GM19324 (cell line): ENCODE data around the gene KRTAP9-7.
"Not testable (repeated sequence)": the region's sequence is repeated elsewhere in the genome, so short reads cannot be mapped to it uniquely, and the experiment has no call there.

Experiments used
- ATAC-seq: cut with Tn5 transposase; IDR thresholded peaks from one replicate; pipeline ENCODE4 v1.9.1; 2021; ENCODE audit warnings: mild to moderate bottlenecking, moderate library complexity; ENCODE audit not compliant: unreplicated experiment, low FRiP score

KRTAP9-7 gene

DNA sequence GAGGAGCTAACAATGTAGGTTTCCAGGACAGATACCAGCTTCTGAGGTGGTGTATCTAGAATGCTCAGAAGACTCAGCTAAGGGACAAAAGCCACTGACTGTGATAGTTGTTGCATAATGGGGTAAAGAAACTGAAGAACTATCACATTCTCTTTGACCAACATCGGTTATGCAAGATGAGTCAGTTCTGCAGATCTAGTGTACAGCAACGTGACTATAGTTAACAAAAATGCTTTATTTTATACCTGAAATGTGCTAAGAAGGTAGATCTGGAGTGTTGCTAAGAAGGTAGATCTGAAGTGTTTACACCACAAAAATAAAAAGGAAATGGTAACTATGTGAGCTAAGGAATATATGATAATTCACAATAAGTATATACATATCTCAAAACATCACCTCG, 7.8 kb upstream of the KRTAP9-7 start:
- ATAC-seq = no peak

DNA sequence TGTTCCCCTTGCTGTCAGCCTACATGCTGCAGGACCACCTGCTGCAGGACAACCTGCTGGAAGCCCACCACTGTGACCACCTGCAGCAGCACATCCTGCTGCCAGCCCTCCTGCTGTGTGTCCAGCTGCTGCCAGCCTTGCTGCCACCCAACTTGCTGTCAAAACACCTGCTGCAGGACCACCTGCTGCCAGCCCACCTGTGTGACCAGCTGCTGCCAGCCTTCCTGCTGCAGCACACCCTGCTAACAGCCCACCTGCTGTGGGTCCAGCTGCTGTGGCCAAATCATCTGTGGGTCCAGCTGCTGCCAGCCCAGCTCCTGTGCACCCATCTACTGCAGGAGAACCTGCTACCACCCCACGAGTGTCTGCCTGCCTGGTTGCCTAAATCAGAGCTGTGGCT, 4.2 kb upstream of the KRTAP9-7 start:
- not testable (repeated sequence) for ATAC-seq

DNA sequence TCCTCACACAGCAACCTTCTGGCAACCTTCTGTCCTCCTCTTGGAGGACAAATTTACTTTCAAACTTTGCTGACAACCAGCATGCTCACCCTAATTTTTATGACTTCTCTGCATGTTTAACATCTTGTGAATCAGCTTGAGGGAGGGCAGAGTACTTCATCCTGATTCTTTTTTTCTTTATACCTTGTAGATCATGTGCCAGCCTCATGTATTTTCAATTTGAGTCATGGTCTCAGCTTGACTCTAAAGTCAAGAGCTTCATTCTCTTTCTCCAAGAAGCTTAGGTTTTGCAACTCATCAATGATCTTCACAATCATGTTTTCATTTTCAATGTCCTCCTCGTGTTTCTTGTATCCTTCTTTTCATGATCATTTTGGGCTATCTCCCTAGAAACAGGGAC, 3.6 kb upstream of the KRTAP9-7 start:
- no peak for ATAC-seq

DNA sequence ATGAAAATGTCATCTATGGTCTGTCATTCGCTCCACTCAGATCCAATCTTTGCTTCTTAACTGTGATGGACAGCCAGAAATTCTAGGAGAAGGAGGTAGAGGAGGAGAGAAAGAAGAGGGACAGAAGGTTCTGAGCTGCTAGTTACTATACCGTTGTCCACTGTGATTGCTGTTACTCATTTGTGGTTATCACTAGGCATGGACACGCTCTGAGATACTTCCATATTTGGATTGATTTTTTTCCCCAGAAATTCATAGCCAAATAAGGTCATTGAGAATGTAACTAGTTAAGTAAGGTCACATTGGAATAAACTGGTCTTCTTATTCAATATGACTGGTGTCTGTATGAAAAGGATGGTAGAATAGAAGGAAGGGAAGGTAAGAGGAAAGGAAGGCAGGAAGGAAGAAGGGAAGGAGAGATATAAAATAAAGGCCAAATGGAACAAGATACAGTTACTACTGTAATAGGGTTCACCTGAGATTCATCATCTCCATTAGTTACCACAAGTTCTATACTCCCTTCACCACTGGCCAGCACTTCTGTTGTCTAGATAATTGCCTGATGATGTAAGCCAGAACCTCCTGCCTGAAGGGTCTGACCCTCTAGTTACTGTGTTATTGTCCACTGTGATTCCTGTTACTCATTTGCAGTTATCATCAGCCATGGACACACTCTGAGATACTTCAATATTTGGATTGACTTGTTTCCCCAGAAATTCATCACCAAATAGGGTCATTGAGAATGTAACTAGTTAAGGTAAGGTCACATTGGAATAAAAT, 2.9 kb downstream of the KRTAP9-7 start:
- no peak for ATAC-seq

DNA sequence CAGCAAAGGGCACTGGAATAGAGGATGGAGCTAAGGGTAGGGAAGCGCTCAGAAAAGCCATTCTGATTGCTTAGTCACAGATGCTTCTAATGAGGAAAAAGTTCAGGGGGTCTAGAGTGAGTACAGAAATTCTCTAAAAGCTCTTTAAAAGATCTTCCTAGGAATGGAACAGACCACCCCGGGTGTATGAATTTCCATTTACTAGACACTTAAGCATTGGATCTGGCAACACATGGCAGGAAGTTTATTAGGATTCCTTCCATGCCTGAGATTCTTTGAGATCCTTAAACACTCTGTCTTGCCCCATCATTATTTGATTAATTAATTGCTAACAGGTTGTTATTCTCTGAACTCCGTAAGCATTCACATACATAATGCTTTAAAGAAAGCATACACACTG, 8.5 kb downstream of the KRTAP9-7 start:
- ATAC-seq = no peak

DNA sequence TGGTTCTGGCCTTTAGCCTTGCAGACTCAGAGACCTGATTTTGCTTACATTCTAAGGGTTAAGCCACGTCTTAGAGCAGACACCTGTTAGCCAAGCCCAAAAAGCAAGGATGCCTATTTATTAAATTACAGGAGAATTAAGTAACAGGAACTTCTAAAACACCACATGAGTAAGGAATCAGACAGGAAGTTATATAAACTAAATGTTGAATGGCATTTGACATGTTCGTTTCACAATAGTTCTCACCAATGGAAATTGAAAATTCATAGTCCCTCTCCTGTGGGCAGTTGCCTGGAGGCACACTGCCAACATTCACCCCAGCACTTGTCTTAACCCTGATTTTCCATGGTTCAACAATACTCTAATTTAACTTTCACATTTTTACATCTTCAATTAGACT, 9.0 kb downstream of the KRTAP9-7 start:
- no peak for ATAC-seq

DNA sequence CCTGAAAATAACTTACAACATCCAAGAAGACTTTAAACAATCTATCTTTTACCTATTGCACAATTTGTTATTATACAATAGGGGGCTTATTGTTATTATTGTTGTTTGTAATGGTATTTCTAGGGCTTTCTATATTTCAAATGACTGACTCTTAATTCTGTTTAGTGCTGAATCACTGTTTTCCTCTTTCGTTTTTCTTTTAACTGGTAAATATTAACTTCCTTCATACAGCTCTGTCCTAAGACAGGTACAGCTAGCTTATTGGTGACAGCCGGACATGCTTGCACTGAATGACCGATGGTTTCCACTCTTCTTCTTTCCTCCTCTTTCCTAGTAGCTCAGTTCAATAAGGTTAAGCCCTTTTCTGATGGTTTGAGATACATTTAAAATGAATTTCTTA, 11.6 kb downstream of the KRTAP9-7 start:
- no peak for ATAC-seq

DNA sequence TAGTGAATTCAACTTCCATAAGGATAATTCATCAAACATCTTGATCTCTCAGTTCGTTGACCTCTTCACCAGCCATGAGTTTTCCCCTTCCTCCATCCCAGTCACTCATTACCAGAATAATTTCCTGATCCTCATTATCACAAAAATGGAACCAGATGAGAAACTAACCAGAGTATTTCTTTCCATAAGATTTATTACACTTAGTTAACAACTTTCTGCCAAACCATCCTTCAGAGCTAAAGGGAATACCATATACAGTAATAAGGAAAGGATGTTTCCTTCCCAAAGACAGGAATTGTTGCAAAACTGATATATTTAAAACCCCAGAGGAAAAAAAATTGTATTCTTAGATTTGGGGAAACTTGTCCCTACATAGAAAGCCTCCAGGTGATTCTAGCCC, 18.5 kb downstream of the KRTAP9-7 start:
- ATAC-seq = no peak

DNA sequence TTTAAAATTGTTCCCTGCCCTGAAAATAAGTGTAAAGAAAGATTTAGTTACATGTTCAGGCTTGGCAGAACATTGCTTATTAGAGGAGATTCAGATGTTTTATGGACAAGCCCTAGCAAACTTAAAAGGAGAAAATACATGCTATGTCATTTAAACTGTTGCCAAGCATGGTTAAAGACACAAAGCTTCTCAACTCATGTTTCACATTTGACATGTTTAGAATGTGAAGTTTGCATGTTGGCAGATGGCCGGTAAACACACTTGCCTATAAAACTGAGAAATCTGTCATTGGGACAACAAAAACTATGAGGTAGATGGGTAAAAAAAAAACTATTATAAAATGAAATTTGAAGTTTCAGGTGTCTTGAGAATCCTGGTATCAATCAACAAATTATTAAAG, 21.3 kb downstream of the KRTAP9-7 start:
- ATAC-seq = no peak

DNA sequence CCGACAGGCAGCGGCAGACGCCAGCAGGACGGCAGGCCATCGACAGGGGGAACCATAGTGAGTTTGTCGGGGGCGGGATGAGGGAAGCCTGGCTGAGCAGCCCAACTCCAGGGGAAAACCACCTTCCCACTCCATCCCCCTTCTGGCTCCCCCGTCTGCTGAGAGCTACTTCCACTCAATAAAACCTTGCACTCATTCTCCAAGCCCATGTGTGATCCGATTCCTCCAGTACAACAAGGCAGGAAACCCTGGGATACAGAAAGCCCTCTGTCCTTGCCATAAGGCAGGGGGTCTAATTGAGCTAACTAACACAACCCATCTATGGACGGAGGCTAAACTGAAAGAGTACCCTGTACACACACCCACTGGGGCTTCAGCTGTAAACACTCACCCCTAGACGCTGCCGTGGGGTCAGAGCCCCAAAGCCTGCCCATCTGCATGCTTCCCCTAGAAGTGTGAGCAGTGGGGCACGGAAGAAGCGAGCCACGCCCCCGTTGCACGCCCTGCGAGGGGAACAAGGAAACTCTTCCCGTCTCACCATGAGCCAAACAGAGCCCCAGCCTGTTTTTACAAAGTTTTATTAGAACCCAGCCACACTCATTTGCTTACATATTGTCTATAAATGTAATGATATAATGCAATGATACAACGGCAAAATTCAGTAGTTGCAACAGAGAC, 23.1 kb downstream of the KRTAP9-7 start:
- ATAC-seq = no peak

DNA sequence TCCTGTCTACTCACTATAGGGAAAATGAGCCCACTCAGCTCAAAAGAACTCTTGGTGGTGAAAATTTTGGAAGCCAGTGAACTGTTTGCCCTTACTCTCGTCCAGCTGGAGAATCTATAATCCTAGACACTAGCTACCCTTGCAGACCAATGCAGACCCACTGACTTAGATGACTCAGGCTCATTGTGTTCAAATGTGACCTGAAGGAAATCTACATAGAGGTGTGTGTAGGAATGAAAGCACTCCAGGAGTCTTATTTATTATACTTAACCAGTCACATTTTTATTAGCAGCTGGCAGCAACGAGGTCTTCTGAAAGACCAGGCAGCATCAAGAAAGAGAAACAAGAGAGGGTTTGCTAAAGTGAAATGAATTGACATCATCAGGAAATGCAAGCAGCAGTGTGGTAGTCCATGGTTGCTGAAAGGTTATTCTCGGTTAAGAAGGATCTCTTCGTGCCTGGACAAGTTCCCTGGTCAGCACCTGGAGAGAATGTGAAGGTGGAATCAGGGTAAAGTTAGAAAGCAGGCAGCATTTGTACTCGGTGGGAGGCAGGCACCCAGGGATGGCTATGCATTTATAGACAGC, 25.8 kb downstream of the KRTAP9-7 start:
- ATAC-seq = no peak

DNA sequence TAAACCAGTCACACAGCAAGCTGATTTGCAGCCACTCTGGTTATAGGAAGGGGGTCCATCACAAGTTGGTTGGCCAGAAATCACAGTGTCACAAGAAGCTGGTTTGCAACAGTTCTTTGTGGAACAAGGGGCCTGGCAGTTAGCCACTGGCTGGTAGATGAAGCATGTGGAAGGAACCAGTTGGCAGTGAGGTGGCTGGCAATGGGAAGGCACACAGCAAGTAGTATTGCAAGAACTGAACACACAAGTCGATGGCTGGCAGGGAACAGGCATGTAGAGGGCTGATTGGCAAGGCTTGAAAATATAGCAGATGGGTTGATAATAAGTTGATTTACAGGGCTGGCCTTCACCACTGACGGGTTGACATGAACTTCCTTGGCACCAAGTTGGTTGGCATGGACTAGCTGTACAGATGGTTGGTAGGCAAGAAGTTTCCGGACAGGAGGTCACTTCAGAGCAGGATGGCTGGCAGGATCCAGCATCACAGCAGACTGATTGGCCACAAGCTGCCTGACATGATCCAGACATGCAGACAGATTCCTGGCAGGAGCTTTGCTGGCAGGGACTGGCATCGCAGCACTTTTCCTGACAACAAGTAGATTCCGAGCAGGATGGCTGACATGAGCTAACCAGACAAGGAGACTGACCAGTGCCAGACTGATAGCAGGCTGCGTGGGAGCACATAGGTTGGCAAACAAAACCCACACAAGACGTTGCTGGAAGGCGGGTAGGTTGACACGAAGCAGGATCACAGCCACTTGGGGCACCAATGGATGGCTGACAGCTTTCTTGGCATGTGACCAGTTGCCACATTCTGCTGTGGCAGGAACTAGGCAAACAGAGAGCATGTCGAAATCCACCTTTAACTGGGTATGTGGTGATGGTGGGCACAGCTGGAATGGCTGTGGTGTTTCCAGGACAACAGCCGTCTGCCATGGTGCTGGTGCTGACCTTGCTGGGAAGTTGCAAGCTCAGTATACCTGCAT, 26.7 kb downstream of the KRTAP9-7 start, which contains the start of gene KRTAP29-1:
Gene KRTAP29-1 (minus strand): TSS at position 936 of the 986 bp plus-strand sequence. CDS start 0 bp downstream, at position 936.
- no peak for ATAC-seq

DNA sequence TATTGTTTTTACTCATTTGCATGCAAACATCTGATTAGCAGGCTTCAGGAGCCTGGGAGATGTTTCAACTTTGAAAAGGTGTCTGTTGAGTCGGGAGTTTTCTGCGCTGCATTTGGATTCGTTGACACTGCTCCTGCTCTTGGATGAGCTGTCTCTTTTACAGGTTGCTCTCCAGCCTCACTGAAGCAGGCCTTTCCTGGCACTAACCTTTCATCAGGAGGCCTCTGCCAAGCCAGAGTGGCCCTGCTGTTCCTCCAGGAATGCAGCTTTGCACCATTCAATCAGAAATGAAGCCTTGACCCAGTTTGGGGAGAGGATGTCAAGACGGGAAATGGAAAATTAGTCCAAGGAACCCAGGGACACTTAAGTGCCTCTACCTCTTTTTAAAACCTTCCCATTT, 27.5 kb downstream of the KRTAP9-7 start:
- no peak for ATAC-seq

DNA sequence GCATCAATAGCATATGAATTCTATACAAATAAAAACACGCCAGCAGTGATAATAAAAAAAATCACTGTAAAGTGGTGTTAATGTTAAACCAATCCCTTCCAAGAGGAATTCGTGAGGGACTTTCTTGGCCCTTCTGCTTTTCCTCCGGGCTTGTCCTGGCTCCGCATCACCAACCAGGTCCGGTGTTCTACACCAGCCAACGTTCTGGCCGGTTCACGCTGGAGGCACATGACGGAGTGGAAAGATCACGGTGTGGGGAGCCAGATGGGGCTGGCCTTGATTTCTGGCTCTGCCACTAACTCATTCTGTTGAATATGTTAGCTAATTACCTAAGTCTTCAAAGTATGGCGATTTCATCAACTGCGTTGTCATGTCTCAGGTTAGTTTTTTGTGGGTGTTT, 28.6 kb downstream of the KRTAP9-7 start:
- ATAC-seq = no peak

DNA sequence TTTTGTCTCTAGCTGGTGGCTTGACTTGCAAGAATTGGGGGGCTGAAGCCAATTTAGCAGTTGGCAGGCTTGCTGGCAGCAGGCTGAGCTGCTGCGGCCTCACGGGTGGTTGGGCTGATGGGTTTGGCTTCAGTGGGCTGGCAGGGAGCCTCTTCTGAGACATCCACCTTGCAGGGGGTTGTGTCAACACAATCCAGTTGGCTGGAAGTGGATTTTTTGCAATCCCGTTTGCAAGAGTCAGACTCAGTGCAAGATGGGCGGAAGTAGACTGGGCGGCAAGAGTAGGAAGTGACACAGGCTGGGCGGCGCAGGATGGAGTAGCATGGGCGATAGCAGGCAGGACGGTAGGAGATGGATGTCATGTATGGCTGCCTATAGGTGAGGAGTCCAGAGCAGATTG, 32.1 kb downstream of the KRTAP9-7 start:
- no peak for ATAC-seq

DNA sequence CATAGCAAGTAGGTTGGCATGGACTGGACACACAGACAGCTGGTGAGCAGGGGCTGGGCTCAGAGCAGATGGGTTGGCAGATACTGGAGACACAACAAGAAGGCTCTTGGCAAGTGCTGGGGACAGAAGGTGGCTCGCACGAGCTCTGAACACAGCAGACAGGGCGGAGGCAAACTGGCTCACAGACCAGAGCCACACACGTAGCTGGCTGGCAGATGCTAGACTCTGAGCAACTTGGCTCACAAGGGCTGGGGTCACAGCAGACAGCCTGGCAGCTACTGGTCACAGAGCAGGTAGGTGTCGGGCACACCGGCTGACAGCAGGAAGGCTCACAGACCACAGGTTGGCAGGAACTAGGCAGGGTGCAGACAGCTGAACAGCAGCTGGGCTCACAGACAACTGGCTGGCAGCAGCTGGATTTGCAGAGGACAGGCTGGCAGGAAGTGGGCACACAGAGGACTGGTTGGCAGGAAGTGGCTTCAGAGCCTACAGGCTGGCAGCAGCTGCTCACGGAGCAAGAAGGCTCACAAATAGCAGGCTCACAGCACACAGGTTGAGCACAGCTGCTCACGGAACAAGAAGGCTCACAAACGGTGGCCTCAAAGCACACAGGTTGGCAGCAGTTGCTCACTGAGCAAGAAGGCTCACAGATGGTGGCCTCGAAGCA, 32.9 kb downstream of the KRTAP9-7 start:
- ATAC-seq = no peak

DNA sequence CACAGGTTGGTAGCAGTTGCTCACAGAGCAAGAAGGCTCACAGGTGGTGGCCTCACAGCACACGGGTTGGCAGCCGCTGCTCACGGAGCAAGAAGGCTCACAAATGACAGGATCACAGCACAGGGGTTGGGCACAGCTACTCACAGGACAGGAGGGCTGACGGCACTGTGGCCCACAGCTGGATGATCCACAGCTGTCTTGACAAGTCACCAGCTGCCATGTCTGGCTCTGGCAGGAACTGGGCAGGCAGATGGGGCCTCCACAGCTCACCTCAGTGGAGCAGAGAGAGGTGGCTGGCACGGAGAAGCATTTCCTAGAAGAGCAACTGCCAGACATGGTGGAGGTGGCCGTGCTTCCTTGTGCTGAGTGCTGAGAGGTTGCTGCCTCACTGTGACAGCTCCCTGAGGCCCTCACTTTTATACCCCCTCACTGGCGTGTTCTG, 33.4 kb downstream of the KRTAP9-7 start, which contains the start of gene KRTAP16-1:
Gene KRTAP16-1 (minus strand): TSS at position 392 of the 442 bp plus-strand sequence. CDS start 56 bp downstream, at position 336.
- ATAC-seq = no peak

DNA sequence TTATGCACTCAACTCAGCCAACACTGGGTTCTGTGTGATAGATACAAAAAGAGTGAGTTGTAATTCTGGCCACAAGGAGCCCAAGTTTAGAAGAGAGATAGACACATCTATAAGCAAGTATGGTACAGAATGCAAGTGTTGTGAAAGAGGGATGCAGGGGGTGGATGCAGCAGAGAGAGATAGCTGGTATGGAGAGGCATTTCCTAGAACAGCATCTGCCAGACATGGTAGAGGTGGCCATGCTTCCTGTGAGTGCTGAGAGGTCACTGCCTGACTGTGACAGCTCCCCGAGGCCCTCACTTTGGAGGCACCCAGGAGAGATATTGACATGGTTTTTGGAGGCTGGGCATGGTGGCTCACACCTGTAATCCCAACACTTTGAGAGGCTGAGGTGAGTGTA, 35.6 kb downstream of the KRTAP9-7 start:
- ATAC-seq = no peak

DNA sequence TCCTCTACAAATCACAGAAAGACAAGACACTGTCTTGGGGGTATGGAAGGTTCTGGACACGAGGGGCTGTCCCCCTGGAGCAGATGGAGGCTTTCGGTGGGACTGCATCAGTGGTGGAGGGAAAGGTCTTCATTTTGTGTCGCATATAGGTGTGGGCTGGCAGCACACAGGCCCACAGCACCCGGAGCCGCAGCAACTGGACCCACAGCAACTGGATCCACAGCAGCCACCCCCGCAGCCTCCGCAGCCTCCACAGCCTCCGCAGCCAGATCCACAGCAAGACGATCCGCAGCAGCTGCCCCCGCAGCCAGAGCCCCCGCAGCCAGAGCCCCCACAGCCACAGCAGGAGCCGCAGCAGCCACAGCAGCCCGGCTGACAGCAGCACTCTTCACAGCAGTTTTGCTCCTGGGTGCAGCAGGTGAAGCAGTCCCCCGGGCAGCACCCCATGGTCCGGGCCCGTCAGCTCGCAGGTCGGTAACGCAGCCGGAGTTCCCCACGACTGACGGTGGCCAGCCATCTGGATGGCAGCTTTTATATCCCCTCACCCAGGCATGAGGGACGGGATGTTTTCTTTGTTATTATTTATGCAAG, 39.8 kb downstream of the KRTAP9-7 start, which contains the start of gene KRTAP17-1:
Gene KRTAP17-1 (minus strand): TSS at position 507 of the 591 bp plus-strand sequence. CDS start 60 bp downstream, at position 447.
- no peak for ATAC-seq
